Kidney epithelial cell (primary cell): ENCODE measurements around the gene UMOD. TPM values are rescaled to one million over a fixed set of nuclear protein-coding genes. Genes with fewer than 3 reads are reported as not detected.

Experiments
- DNase-seq: peaks from one replicate; pipeline ENCODE4 v3.0.0-alpha.2; 2010; ENCODE audit warnings: low read depth
- H3K27me3 ChIP-seq: 2 replicates; pipeline ENCODE4 v1.6.0; 2011; ENCODE audit warnings: low read length; ENCODE audit not compliant: control insufficient read depth, insufficient read depth
- H3K36me3 ChIP-seq: 2 replicates; pipeline ENCODE4 v1.5.1; 2011; ENCODE audit warnings: low read length; ENCODE audit not compliant: control insufficient read depth, insufficient read depth
- H3K4me3 ChIP-seq: 2 replicates; pipeline ENCODE4 v1.5.1; 2011; ENCODE audit warnings: low read depth, mild to moderate bottlenecking, control low read depth, low read length
- CTCF ChIP-seq: IDR thresholded peaks from 2 replicates; pipeline ENCODE4 v1.5.1; 2011; ENCODE audit warnings: mild to moderate bottlenecking, moderate library complexity, low read length, control low read depth, inconsistent platforms; ENCODE audit not compliant: insufficient read depth, poor library complexity, severe bottlenecking
- total RNA-seq: library from RNA; depleted of rRNA; stranded (reverse); fragments of >200 nt; gene quantifications from 2 replicates; pipeline ENCODE4 v1.2.3, GENCODE V29; 2015

UMOD gene
- total RNA-seq, 1 donor from 2014 or later = not detected

DNA sequence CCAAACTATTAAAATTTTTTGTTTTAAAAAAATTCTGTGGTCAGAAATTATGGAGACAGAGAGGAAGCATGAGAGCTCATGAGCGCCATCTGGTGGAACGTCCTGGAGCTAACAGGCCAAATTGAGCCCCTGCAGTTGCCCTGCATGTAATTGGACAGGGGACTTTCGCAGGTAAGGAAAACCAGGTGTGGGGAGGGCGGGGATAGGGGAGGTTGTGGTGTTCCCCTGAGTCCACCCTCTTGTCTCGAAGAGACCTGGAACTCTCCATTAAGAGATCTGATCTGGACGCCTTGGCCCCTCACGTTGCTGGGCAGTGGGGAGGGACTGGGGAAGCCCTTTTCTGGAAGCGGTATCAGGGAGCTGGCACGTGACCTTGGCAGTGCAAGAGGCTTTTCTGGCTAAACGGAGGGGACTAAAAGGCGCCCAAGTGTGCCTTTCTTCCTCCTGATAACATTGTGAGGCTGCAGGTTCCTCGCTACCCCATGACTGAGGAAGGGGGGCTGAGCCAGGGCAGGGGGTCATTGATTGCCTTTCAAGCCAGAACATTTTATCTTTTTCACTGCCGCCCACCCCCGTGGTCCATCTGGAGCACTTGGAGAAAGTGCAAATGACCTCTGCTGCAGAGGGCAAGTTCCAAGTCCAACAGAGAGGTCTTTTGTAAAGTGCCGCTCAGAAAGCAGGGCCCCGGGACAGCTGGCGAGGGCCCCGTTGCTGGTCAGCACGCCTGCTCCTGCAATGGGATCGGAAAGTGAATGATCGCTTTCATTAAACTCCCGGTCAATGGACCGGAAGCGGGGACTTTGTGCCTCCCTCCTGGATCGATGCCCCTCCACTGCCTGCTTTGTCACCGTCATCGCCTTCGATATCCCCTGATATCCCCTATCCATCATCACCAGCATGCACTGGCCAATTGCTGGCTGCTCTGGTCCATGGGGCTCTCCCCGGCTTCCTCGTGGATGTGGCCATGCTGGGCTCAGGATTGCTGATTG, 33.6 kb upstream of the UMOD start:
- Histone ChIP-seq H3K4me3 (no peak overlapping the region), H3K27me3 (peaks cover 3% of the 10 kb centered on the region), H3K36me3 (no peaks in the 10 kb centered on the region)
- TF ChIP-seq CTCF = peak; percentile 92
- DNase-seq = no peak

DNA sequence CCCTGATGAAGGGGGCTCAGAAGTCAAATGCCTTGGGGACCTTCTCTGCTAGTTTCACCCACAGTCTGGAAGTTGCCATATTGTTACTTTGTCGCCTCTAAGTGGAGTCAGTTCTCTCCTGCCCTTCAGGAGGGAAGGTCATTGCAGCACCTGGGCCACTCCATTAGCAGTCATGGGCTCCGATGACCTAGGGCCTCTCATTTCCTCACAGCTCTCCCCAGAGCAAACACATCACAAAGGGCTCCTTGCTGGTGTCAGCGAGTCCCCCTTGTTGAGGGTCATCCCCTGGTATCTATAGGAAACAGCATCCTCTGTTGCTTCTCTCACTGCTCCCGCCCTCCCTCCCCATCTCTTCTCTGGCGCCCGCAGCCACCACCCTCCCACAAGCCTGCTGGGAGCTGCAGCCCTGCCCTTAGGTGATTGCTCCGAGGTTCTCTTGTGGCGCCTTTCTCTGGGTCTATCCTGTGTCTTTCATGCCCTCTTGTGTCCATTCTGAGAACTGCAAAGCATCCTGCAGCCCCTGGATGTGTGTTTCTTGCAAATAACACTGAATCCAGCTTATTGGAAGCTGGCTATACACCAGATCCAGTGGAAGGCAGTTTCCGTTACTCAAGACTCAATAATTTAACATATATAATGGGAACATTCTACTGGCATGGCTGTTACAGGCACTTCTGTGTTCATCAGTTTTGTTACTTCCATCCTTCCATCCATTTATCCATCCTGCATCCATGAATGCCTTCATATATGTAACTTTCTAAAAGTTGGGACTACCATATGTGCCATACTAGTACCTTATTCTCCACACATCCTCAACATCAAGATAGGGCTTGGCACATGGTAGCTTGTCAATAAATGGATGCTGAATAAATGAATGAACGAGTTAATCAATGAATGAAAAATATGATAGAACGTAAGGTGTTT, 30.9 kb upstream of the UMOD start:
- DNase-seq = peak; percentile 25
- TF ChIP-seq CTCF = peak; percentile 86
- no peaks in the 10 kb centered on the region for H3K36me3 ChIP-seq
- H3K4me3 ChIP-seq = no peak overlapping the region
- H3K27me3 ChIP-seq = peaks cover 3% of the 10 kb centered on the region

DNA sequence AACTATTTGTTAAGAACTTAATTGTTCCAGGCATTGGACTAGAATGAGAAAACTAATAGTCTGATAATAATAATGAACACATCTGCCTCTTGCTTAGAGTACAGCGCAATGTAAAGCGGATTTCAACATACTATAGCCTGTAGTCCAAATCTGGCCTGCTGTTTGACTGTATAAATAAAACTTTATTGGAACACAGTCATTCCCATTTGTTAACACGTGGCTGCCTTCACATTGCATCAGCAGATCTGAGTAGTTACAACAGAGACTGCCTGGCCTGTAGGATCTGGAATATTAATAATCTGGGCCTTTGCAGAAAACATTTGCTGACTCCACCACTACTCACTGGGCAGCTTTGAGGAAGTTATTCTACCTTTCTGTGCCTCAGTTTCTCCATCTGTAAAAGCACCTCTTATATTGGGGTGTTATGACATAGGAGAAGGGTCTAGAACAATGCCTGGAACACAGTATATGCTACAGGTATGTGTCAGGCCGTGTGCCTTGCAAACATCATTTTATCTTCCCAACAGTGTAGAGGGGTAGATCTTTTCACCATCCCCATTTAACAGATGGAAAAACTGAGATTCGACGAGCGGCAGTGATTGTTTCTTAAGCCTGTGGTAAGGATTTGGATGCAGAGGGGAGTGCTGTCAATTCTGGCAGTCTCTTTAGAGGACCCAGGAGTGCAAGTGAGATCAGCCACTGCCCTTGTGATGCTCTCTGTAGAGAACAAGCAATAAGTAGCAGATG, 29.9 kb upstream of the UMOD start:
- no peak overlapping the region for H3K4me3 ChIP-seq
- no peak for TF ChIP-seq CTCF
- no peaks in the 10 kb centered on the region for H3K36me3 ChIP-seq
- DNase-seq = no peak
- peaks cover 3% of the 10 kb centered on the region for H3K27me3 ChIP-seq

DNA sequence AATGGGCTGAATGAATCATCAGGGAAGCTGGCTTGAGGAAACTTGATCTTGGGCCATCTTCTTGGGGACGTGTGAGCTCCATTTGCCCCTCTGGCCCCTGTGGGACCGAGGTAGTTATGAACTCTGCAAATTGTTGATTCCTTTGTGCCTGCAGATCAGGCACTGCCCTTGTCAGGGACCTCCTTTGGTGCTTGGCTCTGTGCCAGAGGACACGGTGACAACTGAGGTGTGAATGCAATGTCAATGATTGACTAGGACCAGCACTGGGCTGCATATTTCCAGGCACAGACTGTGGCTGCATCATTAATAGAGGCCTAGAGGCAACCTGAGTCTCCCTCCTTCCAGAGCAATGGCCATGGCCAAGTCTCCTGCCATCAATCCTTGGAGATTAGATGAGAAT, 28.3 kb upstream of the UMOD start:
- Histone ChIP-seq H3K27me3 (no peaks in the 10 kb centered on the region), H3K36me3 (no peaks in the 10 kb centered on the region), H3K4me3 (no peak overlapping the region)
- no peak for TF ChIP-seq CTCF
- DNase-seq = no peak

- TF ChIP-seq CTCF = no peak
- H3K27me3 ChIP-seq = no peaks in the 10 kb centered on the region
- no peaks in the 10 kb centered on the region for H3K36me3 ChIP-seq
- no peak for DNase-seq
- no peak overlapping the region for H3K4me3 ChIP-seq
Observed at GRCh38 chr16:20377181-20377580, 24.7 kb upstream of the UMOD start.
